Measurements from ENCODE around the gene KDELR1. TPM values are rescaled to one million over a fixed set of nuclear protein-coding genes. Genes with fewer than 3 reads are reported as not detected.

KDELR1 gene
- total and polyA plus RNA-seq, 2 of the 13 experiments (the other 11 are each of a cell fraction or from before 2014, with no cell fraction given), result 134 to 185 TPM

DNA sequence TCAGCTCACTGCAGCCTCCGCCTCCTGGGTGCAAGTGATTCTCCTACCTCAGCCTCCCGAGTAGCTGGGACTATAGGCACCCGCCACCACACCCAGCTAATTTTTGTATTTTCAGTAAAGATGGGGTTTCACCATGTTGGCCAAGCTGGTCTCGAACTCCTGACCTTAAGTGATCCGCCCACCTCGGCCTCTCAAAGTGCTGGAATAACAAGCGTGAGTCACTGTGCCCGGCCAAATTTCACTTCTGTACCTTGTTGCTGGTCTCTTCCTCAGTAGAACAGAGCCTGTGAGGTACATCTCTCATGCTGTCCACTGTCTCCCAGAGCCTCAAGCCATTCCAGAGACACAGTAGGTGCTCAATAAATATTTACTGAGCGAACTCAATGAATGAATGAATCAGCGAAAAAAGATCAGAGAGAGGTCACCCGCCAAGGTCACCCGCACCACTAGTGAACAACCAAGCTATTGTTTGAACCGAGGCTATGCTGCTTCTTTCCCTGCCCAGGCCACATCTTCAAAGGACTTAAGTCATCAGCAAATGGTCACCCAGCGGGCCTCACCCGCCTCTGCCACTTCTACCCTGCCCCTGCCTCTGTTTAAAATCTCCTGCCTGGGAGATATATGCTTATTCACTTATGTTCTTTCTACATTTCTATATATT, 36.9 kb downstream of the KDELR1 start (continued):
- no peak for TF ChIP-seq PAWR (CRISPR knock-in tag; IDR thresholded peaks at IDR 0.05; ENCODE audit: borderline replicate concordance)
- no peak for TF ChIP-seq CBFB (CRISPR knock-in tag; IDR thresholded peaks at IDR 0.05)
- TF ChIP-seq, protein P1, sequence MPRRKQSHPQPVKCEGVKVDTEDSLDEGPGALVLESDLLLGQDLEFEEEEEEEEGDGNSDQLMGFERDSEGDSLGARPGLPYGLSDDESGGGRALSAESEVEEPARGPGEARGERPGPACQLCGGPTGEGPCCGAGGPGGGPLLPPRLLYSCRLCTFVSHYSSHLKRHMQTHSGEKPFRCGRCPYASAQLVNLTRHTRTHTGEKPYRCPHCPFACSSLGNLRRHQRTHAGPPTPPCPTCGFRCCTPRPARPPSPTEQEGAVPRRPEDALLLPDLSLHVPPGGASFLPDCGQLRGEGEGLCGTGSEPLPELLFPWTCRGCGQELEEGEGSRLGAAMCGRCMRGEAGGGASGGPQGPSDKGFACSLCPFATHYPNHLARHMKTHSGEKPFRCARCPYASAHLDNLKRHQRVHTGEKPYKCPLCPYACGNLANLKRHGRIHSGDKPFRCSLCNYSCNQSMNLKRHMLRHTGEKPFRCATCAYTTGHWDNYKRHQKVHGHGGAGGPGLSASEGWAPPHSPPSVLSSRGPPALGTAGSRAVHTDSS (CRISPR knock-in tag; conservative IDR thresholded peaks at IDR 0.05), result no peak
- TF ChIP-seq, protein P2, sequence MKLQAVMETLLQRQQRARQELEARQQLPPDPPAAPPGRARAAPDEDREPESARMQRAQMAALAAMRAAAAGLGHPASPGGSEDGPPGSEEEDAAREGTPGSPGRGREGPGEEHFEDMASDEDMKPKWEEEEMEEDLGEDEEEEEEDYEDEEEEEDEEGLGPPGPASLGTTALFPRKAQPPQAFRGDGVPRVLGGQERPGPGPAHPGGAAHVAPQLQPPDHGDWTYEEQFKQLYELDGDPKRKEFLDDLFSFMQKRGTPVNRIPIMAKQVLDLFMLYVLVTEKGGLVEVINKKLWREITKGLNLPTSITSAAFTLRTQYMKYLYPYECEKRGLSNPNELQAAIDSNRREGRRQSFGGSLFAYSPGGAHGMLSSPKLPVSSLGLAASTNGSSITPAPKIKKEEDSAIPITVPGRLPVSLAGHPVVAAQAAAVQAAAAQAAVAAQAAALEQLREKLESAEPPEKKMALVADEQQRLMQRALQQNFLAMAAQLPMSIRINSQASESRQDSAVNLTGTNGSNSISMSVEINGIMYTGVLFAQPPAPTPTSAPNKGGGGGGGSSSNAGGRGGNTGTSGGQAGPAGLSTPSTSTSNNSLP (IDR thresholded peaks at IDR 0.05; ENCODE audit: low read depth, low read length), result no peak
- TF ChIP-seq ZFY (CRISPR knock-in tag; IDR thresholded peaks at IDR 0.05), result no peak
- no peak for TF ChIP-seq YEATS2 (CRISPR knock-in tag; IDR thresholded peaks at IDR 0.05; ENCODE audit: borderline replicate concordance)
- TF ChIP-seq NBN (conservative IDR thresholded peaks at IDR 0.05), result no peak
- no peak for TF ChIP-seq HES4 (CRISPR knock-in tag; IDR thresholded peaks at IDR 0.05; ENCODE audit: borderline replicate concordance)
- TF ChIP-seq ZNF775 (CRISPR knock-in tag; IDR thresholded peaks at IDR 0.05; ENCODE audit: borderline replicate concordance), result no peak
- no peak; the same call in 1 of the 2 replicates for TF ChIP-seq TAF1 (CRISPR knock-in tag; IDR thresholded peaks at IDR 0.05)
- TF ChIP-seq, protein P3, sequence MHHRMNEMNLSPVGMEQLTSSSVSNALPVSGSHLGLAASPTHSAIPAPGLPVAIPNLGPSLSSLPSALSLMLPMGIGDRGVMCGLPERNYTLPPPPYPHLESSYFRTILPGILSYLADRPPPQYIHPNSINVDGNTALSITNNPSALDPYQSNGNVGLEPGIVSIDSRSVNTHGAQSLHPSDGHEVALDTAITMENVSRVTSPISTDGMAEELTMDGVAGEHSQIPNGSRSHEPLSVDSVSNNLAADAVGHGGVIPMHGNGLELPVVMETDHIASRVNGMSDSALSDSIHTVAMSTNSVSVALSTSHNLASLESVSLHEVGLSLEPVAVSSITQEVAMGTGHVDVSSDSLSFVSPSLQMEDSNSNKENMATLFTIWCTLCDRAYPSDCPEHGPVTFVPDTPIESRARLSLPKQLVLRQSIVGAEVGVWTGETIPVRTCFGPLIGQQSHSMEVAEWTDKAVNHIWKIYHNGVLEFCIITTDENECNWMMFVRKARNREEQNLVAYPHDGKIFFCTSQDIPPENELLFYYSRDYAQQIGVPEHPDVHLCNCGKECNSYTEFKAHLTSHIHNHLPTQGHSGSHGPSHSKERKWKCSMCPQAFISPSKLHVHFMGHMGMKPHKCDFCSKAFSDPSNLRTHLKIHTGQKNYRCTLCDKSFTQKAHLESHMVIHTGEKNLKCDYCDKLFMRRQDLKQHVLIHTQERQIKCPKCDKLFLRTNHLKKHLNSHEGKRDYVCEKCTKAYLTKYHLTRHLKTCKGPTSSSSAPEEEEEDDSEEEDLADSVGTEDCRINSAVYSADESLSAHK (CRISPR knock-in tag; IDR thresholded peaks at IDR 0.05; ENCODE audit: borderline replicate concordance), result no peak
- TF ChIP-seq NFATC3 (CRISPR knock-in tag; IDR thresholded peaks at IDR 0.05), result peak; percentile 73; the same call in 1 of the 2 replicates
- no peak for TF ChIP-seq IKZF4 (CRISPR knock-in tag; IDR thresholded peaks at IDR 0.05; ENCODE audit: borderline replicate concordance, low read depth, not compliant biosample characterization)
- TF ChIP-seq ZNF780A (CRISPR knock-in tag; IDR thresholded peaks at IDR 0.05), result no peak
- TF ChIP-seq ZNF260 (CRISPR knock-in tag; IDR thresholded peaks at IDR 0.05; ENCODE audit: borderline replicate concordance, low read depth), result no peak
- peak; percentile 87 for TF ChIP-seq KDM1A (CRISPR knock-in tag; IDR thresholded peaks at IDR 0.05)
- TF ChIP-seq ZNF678 (CRISPR knock-in tag; IDR thresholded peaks at IDR 0.05), result no peak
- no peak for TF ChIP-seq ZNF468 (CRISPR knock-in tag; IDR thresholded peaks at IDR 0.05)
- 0 out of 2 replicates have a peak, but pooled peaks have one; percentile 34 for TF ChIP-seq KLF9 (CRISPR knock-in tag; IDR thresholded peaks at IDR 0.05; ENCODE audit: low read depth)
- no peak for TF ChIP-seq ZNF556 (CRISPR knock-in tag; IDR thresholded peaks at IDR 0.05; ENCODE audit: borderline replicate concordance)
- TF ChIP-seq ZNF138 (CRISPR knock-in tag; IDR thresholded peaks at IDR 0.05; ENCODE audit: low read depth), result no peak
- TF ChIP-seq ZNF232 (CRISPR knock-in tag; IDR thresholded peaks at IDR 0.05; ENCODE audit: borderline replicate concordance), result no peak
- TF ChIP-seq FOXO1 (CRISPR knock-in tag; IDR thresholded peaks at IDR 0.05), result peak; percentile 93
- TF ChIP-seq, protein P4, sequence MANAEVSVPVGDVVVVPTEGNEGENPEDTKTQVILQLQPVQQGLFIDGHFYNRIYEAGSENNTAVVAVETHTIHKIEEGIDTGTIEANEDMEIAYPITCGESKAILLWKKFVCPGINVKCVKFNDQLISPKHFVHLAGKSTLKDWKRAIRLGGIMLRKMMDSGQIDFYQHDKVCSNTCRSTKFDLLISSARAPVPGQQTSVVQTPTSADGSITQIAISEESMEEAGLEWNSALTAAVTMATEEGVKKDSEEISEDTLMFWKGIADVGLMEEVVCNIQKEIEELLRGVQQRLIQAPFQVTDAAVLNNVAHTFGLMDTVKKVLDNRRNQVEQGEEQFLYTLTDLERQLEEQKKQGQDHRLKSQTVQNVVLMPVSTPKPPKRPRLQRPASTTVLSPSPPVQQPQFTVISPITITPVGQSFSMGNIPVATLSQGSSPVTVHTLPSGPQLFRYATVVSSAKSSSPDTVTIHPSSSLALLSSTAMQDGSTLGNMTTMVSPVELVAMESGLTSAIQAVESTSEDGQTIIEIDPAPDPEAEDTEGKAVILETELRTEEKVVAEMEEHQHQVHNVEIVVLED (CRISPR knock-in tag; IDR thresholded peaks at IDR 0.05; ENCODE audit: borderline replicate concordance), result peak; percentile 48; the same call in 1 of the 2 replicates

Measured in HepG2 (cell line).